GM18499 (cell line): ENCODE measurements around the gene IFNA5.

Experiments used
- ATAC-seq: cut with Tn5 transposase; IDR thresholded peaks from one replicate; pipeline ENCODE4 v1.9.1; 2021; ENCODE audit warnings: moderate number of reproducible peaks; ENCODE audit not compliant: insufficient read depth, unreplicated experiment

IFNA5 gene

DNA sequence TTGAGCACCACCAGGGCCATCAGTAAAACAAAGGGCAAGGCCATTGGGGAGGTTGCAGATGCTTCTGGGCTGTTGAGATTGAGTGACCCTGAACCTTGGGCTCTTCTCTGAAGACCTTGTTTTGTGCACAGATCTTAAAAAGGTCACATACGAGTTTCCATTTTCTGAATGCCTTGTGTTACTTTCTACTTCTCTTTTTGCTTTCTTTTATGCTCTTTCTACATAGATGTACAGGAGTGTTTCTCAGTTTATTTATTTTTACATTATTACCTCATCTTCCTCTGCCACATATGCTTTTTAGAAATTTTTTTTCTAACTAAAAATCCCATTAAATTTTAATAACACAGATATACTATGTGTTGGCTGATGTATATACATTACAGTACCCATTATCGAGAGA, at the start of gene IFNA5:
IFNA5 (minus strand) TSS at position 101 of the 400 bp plus-strand sequence; CDS start at position 44, 57 bp downstream.
- no peak for ATAC-seq

DNA sequence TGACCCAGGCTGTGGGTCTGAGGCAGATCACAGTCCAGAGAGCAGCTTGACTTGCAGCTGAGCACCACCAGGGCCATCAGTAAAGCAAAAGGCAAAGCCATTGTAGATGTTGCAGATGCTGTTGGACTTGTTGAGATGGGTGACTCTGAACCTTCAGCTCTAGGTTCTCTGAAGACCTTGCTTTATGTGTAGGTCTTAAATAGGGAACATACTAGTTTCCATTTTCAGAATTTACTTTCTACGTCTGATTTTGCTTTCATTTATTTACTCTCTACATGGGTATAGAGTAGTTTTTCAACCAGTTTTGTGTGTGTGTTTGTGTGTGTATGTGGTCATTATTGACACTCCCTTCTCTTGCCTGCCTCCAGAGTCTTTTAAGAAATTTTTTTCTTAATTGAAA, 45.7 kb upstream of the IFNA5 start, which contains the start of gene IFNA6:
IFNA6 (minus strand) TSS at position 101 of the 400 bp plus-strand sequence; CDS start at position 101, 0 bp downstream.
- ATAC-seq, result no peak

DNA sequence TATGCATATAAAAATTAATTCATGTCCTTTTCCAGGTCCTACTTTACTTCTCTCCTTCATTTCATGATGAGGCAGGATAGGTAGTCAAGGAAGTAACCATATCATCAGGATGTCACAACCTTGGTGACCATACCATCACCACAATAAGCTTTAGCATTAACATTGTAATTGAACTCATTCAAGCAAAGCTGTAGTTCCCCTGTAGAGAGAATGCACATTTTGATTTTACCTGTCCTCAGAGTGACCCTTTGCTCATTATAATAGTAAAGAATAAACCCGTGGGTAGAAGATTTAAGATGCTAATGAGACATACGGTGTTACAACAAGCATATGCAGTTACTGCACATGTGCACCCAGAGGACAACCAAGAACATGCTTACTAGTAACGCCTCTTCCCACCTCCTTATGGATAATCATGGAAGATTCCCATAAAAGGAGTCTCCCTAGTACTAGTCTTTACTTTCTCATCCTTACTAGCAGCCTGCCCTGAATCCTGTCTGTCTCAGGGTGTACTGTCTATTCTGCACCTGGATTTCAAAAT, 43.4 kb upstream of the IFNA5 start:
- no peak for ATAC-seq

DNA sequence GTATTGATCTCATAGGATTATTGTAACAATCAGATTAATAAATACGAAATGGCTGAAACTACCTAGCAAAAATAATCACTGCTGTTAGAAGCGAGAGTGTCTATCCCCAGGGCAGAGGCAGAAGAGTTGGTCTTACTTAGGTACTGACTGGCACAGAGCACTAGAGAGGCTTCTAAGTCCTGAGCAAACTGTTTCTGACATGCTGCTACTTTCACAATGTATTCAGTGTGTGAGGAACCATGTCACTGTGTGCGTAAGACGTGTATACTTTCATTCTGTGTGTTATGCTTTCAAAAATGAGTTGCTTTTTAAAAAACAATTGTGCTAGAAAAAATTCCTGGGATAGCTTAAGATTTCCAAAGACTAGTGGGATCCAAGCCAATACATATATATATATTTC, 35.6 kb upstream of the IFNA5 start:
- no peak for ATAC-seq

DNA sequence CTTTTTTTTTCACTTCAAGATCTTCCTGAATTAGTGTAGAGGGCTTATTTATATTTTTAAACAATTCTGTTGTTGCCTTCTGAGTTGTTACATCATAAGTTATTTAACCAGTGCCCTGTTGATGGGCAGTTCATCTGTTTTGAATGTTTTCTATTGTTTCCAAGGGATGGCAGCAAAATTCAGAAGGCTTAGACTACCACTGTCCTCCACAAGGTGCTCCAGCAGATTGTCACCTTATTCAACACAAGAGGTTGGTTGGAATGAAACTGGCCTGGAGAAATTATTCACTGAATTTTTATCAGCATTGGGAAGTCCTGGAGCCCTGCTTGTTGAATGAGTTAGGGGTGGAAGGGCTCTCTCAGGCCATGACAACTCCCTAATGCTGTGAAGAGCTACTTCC, 31.3 kb upstream of the IFNA5 start:
- no peak for ATAC-seq

DNA sequence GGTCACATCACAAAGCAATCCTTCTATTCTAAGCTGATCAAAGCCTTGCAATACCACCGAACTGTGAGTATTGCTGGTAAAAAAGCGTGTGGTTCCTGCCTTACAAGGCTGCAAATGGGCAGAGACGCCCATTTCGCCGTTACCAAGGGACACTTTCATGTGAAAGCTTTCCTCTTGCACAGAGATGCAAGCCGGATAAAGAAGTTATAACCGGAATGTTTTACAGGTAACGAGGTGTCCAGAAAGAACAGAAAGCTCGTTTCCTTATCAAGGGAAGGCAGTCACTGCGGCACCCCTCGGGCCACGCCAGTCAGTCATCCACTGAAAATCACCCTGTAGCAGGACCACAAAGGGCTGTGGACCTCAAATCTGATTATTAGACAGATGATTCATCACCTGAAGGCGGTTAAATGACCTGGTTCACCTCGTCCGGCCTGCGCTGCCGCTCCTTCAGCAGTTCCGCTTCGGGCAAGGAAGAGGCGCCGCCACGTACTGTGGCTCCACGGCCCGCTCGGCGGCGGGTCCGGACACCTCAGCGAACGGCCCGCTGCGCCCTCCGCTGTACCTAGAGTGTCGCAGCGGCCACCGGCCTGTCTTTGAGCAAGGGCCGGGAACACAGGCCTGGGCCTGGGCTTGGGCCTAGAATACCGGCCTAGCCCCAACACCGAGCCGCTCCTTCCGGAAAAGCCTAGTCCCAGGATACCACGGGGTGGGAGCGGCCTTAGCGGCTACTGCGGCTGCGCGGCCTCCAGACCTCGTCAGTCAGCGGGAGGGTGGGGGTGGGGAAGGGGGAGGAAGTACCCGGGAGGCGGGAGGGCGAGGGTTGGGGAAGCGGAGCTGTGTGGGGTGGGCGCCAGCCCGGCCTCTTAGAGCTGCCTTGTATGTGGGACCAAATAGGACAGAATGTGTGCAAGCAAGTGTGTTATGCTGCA, 29.9 kb upstream of the IFNA5 start, which contains the start of gene KLHL9:
KLHL9 (minus strand) TSS at position 704 of the 932 bp plus-strand sequence; CDS start at position 159, 545 bp downstream.
- peak; percentile 62 for ATAC-seq

DNA sequence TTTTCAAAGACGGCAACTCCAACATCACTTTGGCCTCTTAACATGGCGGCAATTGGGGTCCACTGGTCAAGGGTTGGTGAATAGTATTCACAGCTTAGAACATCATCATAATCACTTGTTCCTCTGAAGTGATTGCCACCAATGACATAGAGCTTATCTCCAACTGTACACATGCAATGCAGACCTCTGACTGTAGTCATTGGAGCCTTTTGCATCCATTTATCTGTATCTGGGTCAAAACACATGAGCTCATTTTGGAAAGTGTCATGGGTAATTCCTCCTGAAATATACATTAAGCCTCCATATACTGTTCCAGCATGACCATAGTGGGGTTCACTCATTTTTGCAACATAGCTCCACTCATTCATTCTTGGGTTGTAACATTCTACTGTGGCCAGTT, 28.1 kb upstream of the IFNA5 start:
- ATAC-seq, result no peak

DNA sequence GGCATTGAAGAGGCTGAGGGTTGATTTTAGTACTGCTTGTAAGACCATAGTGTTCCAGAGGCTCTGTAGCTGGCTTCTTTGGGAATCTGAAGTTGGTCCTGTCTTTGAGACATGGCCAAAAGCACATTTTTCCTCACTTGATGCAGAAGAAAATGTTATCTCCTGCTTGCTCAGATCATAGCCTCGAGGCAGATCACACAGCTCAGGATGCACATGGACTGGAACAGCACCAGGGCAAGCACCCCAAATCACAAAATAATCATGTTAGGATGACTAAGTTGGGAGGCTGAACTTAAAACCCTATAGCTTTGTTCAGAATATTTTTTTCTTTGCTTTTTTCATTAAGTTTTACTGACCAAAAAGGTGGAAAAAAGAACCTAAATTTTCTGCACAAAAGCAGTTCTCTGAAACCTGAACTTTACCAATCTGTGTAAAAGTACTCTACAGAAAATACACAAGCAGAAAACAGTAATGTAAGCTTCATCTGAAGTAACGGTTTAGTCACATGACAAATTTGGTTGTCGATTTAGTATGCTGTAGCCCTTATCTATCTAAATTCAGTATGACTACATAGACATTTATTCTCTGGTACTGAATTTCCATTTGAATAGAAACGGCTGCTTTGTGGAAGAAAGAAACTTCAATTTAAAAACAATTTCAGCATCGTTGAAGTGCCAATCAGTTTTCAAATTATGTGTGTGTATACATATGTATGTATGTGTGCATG, 26.7 kb upstream of the IFNA5 start:
- ATAC-seq, result no peak

DNA sequence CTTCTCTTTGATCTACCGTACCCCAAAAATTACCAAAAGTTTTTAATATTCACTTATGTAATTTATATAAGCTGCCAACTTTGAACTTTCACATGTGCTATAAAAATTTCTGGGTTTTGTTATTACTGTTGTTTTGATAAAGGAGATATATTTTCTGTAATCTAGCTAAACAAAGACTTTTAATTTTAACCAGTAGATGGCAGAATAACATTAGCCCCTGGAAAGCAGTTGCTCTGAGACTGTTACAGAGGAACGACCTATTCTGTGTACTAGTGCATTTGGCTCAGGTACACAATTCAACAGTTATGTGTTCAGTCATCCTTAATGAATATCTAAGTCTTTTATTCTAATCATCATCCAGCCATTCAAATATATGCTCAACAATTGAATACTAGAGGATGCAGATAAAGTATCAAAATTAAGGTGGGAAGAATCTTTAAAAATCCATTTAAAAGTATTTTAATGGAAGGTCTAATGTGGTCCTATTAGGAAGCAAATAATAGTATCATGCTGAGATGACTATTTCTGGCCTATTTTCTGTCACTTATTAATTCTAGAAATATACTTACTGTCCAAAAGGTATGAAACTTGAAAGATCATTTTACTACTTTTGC, 21.5 kb upstream of the IFNA5 start:
- ATAC-seq, result peak; percentile 81

DNA sequence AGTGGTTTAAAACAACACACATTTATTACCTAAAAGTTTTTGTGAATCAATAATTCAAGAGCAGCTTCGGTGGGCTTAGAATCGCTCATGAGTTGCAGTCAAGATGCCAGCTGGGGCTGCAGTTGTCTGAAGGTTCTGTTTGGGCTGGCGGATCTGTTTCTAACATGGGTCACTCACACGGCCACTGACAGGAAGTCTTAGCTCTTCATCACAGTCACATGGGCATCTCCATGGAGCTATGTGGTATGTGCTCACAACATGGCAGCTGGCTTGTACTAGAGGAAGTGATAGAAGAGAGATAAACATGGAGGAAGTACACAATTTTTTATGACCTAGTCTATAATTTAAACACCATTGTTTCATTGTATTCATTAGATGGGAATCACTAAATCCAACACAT, 18.9 kb upstream of the IFNA5 start:
- no peak for ATAC-seq

DNA sequence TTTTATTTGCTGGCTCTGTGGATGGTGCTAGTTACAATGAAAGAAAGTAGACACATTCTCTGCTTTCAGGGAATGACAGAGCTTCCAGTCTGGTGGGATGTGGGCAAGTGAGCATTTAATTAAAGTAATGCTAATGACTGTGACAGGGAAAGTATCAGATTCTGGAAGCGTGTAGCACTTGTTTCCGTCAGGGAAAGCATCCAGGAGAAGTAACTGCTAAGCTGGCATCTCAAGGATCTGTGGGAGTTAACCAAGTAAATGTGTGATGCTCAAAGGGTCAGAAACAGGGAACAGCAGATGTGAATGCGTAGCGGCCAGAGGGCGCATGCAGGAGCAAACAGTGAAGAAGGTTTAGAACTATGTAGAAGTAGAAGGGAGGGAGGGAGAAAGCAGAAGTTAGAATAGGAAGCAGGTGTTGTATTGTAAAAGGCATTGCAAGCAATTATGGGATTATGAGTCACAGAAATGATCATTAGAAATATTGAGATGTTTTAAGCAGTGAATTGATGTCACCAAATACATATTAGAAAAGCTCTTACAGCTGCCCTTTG, 17.9 kb upstream of the IFNA5 start:
- ATAC-seq, result no peak

DNA sequence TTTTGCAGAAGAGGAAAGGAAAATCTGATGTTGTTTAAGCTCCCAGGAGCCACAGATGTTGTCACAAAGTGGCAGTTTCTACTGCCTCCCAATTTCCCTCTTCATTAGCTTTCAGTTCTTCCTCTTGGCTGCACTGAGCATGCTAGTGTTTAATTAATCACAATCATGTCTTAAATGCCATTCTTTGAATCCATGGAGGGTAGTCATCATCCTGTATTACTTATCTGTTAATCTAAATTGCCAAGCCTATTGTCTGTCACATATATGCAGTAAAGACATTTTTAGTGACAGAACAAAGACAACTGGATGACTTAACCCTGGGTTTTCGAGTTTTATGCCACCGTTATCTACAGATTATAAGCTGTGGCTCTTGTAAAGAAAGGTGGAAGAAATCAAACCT, 15.4 kb upstream of the IFNA5 start:
- no peak for ATAC-seq

DNA sequence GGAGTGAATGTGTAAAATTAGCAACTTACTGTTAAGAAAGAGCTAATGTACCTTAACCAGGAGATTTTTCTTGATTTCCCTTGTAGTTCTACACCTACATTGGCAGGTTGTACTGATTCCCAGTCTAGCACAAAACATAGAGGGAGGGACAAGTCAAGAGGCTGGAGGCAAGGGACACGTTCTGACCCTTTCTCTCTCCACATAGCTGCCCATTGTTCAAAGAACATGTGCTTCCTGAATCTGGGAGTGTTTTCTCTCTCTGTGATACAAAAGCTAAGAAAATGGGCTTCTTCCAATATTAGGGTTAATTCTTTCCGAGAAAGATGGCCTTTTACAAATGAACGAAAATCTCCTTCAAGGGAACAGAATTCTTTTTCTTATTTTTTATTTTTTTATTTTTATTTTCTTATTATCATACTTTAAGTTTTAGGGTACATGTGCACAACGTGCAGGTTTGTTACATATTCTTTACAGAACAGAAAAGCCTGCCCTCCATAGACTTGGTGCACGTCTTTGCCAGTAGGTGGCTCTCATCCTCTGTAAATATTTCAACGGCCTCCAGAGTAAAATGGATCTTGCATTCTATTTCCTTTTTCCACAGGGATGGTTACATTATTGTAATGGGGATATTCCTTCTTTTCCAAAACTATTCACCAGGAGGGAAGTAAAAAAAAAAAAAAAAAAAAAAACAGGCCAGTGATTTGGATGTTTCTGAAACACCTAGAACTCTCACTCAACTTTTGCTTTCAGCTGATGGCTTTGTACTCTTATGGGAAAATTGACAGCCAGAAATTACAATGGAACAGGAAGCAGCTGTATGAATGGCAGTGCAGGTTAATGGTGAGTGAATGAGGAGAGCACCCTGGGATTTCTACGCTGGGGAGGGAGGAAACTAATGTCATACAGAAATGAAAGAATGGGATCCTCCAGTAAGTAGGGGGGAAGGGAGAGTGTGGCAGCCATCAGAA, 13.1 kb upstream of the IFNA5 start:
- ATAC-seq, result peak; percentile 69

DNA sequence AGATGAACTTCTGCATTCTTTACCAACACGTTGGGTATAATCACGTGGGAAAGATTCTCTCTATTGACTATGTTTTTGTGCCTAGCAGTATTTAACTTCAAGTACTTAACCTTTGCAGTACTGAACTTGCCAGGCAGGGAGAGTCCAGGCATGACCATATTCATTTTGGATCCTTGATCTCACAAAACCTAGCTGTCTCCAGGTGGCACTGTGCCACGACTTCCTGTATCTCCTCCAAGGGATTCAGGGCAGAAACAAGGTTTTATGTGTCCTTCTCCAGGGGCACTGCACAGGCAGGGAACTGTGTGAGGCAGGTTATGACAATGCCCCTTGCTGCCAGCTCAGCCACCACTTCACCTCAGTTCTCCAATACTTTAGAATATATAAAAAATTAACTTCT, 11.7 kb upstream of the IFNA5 start:
- no peak for ATAC-seq

DNA sequence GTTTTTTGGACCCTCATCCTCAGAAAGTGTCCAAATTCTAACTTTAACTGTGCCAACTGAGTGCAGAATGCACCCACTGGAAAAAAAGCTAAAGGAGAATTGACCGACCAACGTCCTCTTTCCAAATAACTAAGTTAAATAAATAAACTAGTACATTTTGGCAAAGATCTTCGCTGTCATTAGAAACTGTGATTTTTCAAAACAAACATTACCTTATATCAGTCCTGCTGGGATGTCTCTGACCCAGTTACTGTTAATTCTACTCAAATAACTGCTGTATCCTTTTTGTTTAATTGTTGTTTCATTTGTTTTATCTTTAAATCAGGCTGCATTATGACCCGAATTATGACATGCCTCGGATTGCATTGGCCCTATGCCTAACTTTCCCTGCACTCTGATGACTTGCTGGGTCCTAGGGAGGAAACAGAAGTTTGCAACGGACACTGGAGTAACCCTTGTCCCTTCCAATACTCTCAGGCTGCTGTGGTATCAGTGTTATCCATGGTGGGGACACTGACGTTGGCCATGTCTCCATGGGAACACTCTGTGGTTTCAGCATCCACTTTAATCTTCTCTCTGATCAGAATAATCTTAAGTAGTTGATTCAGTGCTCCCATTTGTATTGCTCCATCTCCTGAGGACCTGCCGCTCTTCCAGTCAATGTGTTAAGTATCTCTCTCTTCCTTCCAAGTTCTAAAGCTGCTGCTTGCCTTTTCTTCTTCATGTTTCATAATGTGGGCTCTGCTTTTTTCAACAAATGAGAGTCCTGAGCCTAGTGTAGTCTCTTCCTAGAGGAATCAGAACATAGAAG, 11.1 kb upstream of the IFNA5 start:
- no peak for ATAC-seq

DNA sequence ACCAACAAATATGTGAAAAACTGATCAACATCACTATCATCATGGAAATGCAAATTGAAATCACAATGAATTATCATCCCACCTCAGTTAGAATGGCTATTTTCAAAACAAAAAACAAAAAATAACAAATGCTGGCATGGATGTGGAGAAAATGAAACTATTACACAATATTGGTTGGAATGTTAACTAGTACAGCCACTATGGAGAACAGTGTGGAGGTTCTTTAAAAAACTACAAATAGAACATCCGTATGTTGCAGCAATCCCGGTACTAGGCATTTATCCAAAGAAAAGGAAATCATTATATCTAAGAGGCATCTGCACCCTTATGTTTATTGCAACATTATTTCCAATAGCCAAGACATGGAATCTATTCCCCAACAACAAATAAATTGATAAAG, 9.0 kb upstream of the IFNA5 start:
- no peak for ATAC-seq

DNA sequence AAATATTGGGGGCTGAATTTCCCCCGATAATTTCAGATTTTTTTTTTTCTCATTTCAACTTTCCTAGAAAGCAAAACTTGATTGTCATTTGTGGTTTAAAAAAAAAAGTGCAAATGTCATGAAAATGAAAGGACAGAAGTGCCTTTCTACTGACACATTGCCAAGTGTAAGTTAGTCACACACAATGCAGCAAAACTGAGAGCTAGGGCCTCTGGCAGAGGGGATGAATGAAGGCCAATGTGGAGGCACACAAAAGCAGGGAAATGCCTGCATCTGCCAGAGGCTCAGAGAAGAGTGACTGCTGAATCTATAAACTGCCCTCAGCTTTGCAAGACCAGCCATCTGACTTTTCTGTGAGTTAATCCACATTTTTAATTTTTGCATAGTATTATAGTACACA, 6.8 kb upstream of the IFNA5 start:
- no peak for ATAC-seq

DNA sequence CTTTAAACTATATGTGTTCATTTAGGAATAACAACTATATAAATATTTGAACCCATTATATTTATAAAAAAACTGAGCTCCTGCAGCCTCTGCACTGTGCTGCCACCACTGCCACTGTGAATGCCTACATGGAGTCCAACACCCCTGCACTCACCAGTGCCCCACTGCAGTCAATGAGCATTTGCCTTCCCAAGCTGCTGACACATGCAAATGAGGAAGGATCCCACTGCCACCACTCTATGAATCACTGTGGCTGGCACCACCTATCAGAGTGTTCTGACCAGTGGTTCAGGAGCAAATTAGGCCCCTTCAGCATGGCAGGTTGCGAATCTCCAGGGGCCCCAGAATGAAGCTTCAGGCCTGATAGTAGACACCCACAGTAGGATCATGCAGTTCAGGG, 9.1 kb downstream of the IFNA5 start:
- no peak for ATAC-seq
